GM13977 (cell line): ENCODE data around the gene NEK10.
"Not testable (repeated sequence)": the region's sequence is repeated elsewhere in the genome, so short reads cannot be mapped to it uniquely, and the experiment has no call there.

Experiments used
- DNase-seq: peaks from one replicate; pipeline ENCODE4 v3.0.0; 2012; ENCODE audit warnings: low spot score
- CTCF ChIP-seq: IDR thresholded peaks from 2 replicates; pipeline ENCODE4 v1.5.1; 2012; ENCODE audit warnings: mild to moderate bottlenecking, control low read depth; ENCODE audit not compliant: insufficient read depth; ENCODE audit errors: extremely low read depth, missing control alignments
- in situ Hi-C: fragments of 300-500 bp; cut with MboI; formaldehyde crosslinking; loops from one replicate; pipeline ENCODE4 v1.12.0; 2022; ENCODE audit warnings: low sequenced_read_pairs, low pct_unique_long_range_greater_than_20kb, mixed read lengths, inconsistent platforms; ENCODE audit not compliant: unreplicated experiment

NEK10 gene

GRCh38 chr3:27315003-27315402 is 54.2 kb downstream of the NEK10 start:
- DNase-seq = no peak
- in situ Hi-C loops = loop anchor here (10.0 kb wide), 1 partner anchor 360 kb away; no protein-coding TSS in a partner anchor
- no peak for TF ChIP-seq CTCF

- peak; percentile 61 for DNase-seq
- in situ Hi-C loops = loop anchor here (10.0 kb wide), 1 partner anchor 363 kb away; no protein-coding TSS in a partner anchor
- TF ChIP-seq CTCF = peak; percentile 72
Observed at GRCh38 chr3:27312044-27312668, 57.0 kb downstream of the NEK10 start.

GRCh38 chr3:27311400-27311799 is 57.8 kb downstream of the NEK10 start:
- in situ Hi-C loops = loop anchor here (10.0 kb wide), 1 partner anchor 363 kb away; no protein-coding TSS in a partner anchor
- DNase-seq = no peak

GRCh38 chr3:27310688-27311087 is 58.5 kb downstream of the NEK10 start:
- DNase-seq = no peak
- in situ Hi-C loops = loop anchor here (10.0 kb wide), 1 partner anchor 364 kb away; no protein-coding TSS in a partner anchor
- no peak for TF ChIP-seq CTCF

More at GRCh38 chr3:27311400-27311799, 57.8 kb downstream of the NEK10 start:
- no peak for TF ChIP-seq CTCF

- in situ Hi-C loops = no loop called here
- no peak for DNase-seq
- no peak for TF ChIP-seq CTCF
Observed at GRCh38 chr3:27307566-27307965, 61.6 kb downstream of the NEK10 start.

- DNase-seq = no peak
- in situ Hi-C loops = no loop called here
Observed at GRCh38 chr3:27302891-27303290, 66.3 kb downstream of the NEK10 start.

GRCh38 chr3:27298981-27299380 is 70.2 kb downstream of the NEK10 start:
- in situ Hi-C loops, DNase-seq: not testable (repeated sequence)

More at GRCh38 chr3:27302891-27303290, 66.3 kb downstream of the NEK10 start:
- no peak for TF ChIP-seq CTCF
